Measurements from ENCODE around the gene OPHN1. TPM values are rescaled to one million over a fixed set of nuclear protein-coding genes. Genes with fewer than 3 reads are reported as not detected.

OPHN1 gene, protein sequence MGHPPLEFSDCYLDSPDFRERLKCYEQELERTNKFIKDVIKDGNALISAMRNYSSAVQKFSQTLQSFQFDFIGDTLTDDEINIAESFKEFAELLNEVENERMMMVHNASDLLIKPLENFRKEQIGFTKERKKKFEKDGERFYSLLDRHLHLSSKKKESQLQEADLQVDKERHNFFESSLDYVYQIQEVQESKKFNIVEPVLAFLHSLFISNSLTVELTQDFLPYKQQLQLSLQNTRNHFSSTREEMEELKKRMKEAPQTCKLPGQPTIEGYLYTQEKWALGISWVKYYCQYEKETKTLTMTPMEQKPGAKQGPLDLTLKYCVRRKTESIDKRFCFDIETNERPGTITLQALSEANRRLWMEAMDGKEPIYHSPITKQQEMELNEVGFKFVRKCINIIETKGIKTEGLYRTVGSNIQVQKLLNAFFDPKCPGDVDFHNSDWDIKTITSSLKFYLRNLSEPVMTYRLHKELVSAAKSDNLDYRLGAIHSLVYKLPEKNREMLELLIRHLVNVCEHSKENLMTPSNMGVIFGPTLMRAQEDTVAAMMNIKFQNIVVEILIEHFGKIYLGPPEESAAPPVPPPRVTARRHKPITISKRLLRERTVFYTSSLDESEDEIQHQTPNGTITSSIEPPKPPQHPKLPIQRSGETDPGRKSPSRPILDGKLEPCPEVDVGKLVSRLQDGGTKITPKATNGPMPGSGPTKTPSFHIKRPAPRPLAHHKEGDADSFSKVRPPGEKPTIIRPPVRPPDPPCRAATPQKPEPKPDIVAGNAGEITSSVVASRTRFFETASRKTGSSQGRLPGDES
- under 1 TPM; 0.23 to 0.44 TPM for total RNA-seq
- polyA plus RNA-seq = under 1 TPM in 1 of 2 donors, not detected in 1; 0.03 TPM

DNA sequence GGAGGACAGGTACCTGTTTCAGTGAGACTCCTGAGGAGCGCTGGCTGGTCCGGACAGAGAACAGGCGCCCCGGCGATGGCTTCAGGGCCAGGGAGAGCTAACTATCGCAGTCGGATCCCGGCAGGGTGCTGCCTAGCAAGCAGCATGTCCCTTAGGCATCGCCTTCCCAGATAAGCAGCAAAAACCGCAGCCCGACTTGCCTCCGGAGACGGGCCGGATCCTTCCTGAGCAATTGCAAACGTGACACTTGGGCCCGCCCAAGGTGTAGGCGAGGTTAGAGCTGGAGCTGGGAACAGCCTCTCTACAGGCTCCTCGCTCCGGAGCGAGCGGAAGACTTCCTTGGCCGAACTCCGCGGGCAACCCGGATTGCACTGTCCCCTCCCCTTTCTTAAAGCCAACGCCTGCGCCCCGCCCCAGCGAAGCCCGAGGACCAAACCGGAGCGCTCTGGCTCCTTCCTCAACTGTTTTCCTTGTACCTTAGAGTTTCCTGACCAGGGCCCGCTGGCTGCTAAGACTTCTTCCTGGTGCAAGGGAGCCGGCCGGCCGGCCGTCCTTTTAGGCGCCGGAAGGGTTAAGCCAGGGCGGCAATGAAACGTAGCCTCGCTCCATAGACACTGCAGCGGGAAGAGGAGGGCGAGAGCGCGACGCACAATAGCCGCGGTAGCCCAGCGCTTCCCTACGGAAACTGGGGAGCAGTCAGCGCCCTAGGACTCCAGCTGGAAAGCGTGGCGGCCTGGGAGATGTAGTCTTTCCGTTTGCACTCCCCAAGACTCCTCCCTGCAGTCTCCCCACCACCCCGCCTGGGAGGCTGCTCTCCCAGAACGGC is at the start of gene OPHN1:
OPHN1 (minus strand) TSS at position 341 of the 826 bp plus-strand sequence. CDS start 475 bp downstream, outside the sequence.
- H3K36me3 ChIP-seq (ENCODE audit: insufficient read depth, low read length) = no peaks in the 10 kb centered on the region
- peaks cover 4% of the 10 kb centered on the region for H3K27me3 ChIP-seq (ENCODE audit: insufficient read depth, low read length)
- peak within 1 kb of the TSS in 1 of 2 donors; percentile 41 for H3K4me3 ChIP-seq (ENCODE audit: low read length in 2 of 2)
- H3K9me3 ChIP-seq (ENCODE audit: control insufficient read depth in 1 of 2, low read length in 2 of 2) = no peaks in the 10 kb centered on the region
- intact Hi-C loops (cut with micrococcal nuclease) = no loop called here
- H3K9me3 Mint-ChIP-seq = no peaks in the 10 kb centered on the region
- no peaks in the 10 kb centered on the region for H3K4me1 ChIP-seq (ENCODE audit: insufficient read depth, low read length)
- no peak within 1 kb of the TSS for H3K27ac ChIP-seq (ENCODE audit: low read depth, low read length)
- H3K4me3 Mint-ChIP-seq = peak within 1 kb of the TSS; percentile 73 to 84 (median 82)
- no peak within 1 kb of the TSS for H3K27ac Mint-ChIP-seq
- peaks cover 3 to 7% (median 4%) of the 10 kb centered on the region in 4 donors for H3K4me1 Mint-ChIP-seq
- DNase-seq = no peak
- ChIA-PET POLR2A (ENCODE audit: partially characterized antibody) (interaction anchor here (1.3 kb wide), 1 partner anchor 10 kb away, joined by 4 read pairs; no protein-coding TSS in a partner anchor), CTCF (ENCODE audit: partially characterized antibody) (no interaction called here)
- H3K36me3 Mint-ChIP-seq = no peaks in the 10 kb centered on the region
- peaks cover 20 to 26% of the 10 kb centered on the region in 2 donors for H3K27me3 Mint-ChIP-seq

DNA sequence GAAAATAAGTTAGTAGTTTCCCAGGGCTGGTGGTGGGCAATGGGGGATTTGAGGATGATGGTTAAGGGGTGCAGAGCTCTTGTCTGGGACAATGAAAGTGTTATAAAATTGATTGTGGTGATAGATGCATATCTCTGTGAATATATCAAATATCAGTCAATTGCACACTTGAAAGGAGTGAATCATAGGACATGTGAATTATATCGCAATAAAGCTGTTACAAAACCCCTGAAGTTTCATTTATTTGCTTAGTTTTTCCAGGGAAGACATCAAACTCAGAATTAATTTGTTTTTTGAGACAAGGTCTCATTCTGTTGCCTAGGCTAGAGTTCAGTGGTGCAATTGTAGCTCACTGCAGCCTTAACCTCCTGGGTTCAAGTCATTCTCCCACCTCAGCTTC is 47.7 kb upstream of the OPHN1 start:
- no peaks in the 10 kb centered on the region for H3K36me3 ChIP-seq (ENCODE audit: insufficient read depth, low read length)
- Mint-ChIP-seq H3K36me3 (no peaks in the 10 kb centered on the region), H3K27ac (no peak overlapping the region), H3K9me3 (no peaks in the 10 kb centered on the region), H3K27me3 (peaks cover 0 to 2% of the 10 kb centered on the region in 2 donors), H3K4me1 (no peaks in the 10 kb centered on the region), H3K4me3 (no peak overlapping the region)
- no peaks in the 10 kb centered on the region for H3K9me3 ChIP-seq (ENCODE audit: control insufficient read depth in 1 of 2, low read length in 2 of 2)
- no peak overlapping the region for H3K27ac ChIP-seq (ENCODE audit: low read depth, low read length)
- intact Hi-C loops (cut with micrococcal nuclease) = no loop called here
- ChIA-PET POLR2A (ENCODE audit: partially characterized antibody) (no interaction called here), CTCF (ENCODE audit: partially characterized antibody) (no interaction called here)
- no peak for DNase-seq
- no peaks in the 10 kb centered on the region for H3K27me3 ChIP-seq (ENCODE audit: insufficient read depth, low read length)
- no peak overlapping the region for H3K4me3 ChIP-seq (ENCODE audit: low read length in 2 of 2)
- no peaks in the 10 kb centered on the region for H3K4me1 ChIP-seq (ENCODE audit: insufficient read depth, low read length)

DNA sequence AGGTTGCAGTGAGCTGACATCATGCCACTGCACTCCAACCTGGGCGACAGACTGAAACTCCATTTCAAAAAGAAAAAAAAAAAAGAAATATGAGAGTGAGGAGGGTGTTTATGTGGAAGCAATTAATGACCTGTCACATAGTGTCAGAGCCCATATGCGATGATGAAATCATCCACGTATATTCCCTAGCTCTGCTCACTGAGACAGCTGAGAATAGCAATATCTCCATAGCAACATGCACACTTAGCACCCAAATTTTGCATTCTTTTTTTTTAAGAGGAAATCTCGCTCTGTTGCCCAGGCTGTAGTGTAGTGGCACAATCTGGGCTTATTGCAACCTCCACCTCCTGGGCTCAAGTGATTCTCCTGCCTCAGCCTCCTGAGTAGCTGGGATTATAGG is 31.5 kb upstream of the OPHN1 start:
- H3K4me3 Mint-ChIP-seq = no peak overlapping the region
- no peak overlapping the region for H3K27ac Mint-ChIP-seq
- no peaks in the 10 kb centered on the region for H3K36me3 ChIP-seq (ENCODE audit: insufficient read depth, low read length)
- ChIA-PET CTCF (ENCODE audit: partially characterized antibody) (no interaction called here), POLR2A (ENCODE audit: partially characterized antibody) (no interaction called here)
- peaks cover 0 to 4% (median 0%) of the 10 kb centered on the region in 4 donors for H3K4me1 Mint-ChIP-seq
- no peaks in the 10 kb centered on the region for H3K9me3 Mint-ChIP-seq
- H3K9me3 ChIP-seq (ENCODE audit: control insufficient read depth in 1 of 2, low read length in 2 of 2) = no peaks in the 10 kb centered on the region
- H3K27me3 ChIP-seq (ENCODE audit: insufficient read depth, low read length) = no peaks in the 10 kb centered on the region
- DNase-seq = no peak
- no peak overlapping the region for H3K4me3 ChIP-seq (ENCODE audit: low read length in 2 of 2)
- no peaks in the 10 kb centered on the region for H3K27me3 Mint-ChIP-seq
- H3K36me3 Mint-ChIP-seq = no peaks in the 10 kb centered on the region
- no peaks in the 10 kb centered on the region for H3K4me1 ChIP-seq (ENCODE audit: insufficient read depth, low read length)
- intact Hi-C loops (cut with micrococcal nuclease) = no loop called here
- H3K27ac ChIP-seq (ENCODE audit: low read depth, low read length) = no peak overlapping the region

DNA sequence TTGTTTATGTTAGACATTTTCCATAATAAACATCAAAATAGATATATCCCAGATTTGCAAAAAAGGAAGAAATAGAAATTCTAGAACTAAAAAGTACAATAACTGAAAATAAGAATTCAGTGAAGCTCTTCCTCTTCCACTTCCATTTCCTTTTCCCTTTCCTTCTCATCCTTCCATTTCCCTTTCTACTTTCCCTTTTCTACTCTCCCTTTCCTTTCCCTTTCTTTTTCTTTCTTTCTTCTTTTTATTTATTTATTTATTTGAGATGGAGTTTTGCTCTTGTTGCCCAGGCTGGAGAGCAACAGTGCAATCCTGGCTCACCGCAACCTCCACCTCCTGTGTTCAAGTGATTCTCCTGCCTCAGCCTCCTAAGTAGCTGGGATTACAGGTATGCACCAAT is 30.6 kb upstream of the OPHN1 start:
- Histone ChIP-seq H3K4me3 (ENCODE audit: low read length in 2 of 2) (no peak overlapping the region), H3K36me3 (ENCODE audit: insufficient read depth, low read length) (no peaks in the 10 kb centered on the region), H3K9me3 (ENCODE audit: control insufficient read depth in 1 of 2, low read length in 2 of 2) (no peaks in the 10 kb centered on the region), H3K27me3 (ENCODE audit: insufficient read depth, low read length) (no peaks in the 10 kb centered on the region), H3K4me1 (ENCODE audit: insufficient read depth, low read length) (no peaks in the 10 kb centered on the region), H3K27ac (ENCODE audit: low read depth, low read length) (no peak overlapping the region)
- ChIA-PET CTCF (ENCODE audit: partially characterized antibody) (no interaction called here), POLR2A (ENCODE audit: partially characterized antibody) (no interaction called here)
- intact Hi-C loops (cut with micrococcal nuclease) = no loop called here
- H3K36me3 Mint-ChIP-seq = no peaks in the 10 kb centered on the region
- H3K4me3 Mint-ChIP-seq = no peak overlapping the region
- no peak overlapping the region for H3K27ac Mint-ChIP-seq
- peaks cover 0 to 4% (median 0%) of the 10 kb centered on the region in 4 donors for H3K4me1 Mint-ChIP-seq
- no peaks in the 10 kb centered on the region for H3K9me3 Mint-ChIP-seq
- H3K27me3 Mint-ChIP-seq = no peaks in the 10 kb centered on the region
- DNase-seq = no peak

DNA sequence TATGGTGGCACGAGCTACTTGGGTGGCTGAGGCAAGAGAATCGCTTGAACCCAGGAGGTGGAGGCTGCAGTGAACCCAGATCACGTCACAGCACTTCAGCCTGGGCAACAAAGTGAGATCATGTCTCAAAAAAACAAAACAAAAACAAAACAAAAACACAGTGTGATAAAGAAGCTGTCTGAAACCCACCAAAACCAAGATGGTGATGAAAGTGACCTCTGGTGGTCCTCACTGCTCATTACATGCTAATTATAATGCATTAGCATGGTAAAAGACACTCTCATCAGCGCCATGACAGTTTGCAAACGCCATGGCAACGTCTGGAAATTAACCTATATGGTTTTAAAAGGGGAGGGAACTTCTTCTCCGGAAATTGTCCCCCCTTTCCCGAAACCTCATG is 29.4 kb upstream of the OPHN1 start:
- intact Hi-C loops (cut with micrococcal nuclease) = no loop called here
- Histone ChIP-seq H3K4me3 (ENCODE audit: low read length in 2 of 2) (no peak overlapping the region), H3K4me1 (ENCODE audit: insufficient read depth, low read length) (no peaks in the 10 kb centered on the region), H3K9me3 (ENCODE audit: control insufficient read depth in 1 of 2, low read length in 2 of 2) (no peaks in the 10 kb centered on the region), H3K36me3 (ENCODE audit: insufficient read depth, low read length) (no peaks in the 10 kb centered on the region), H3K27ac (ENCODE audit: low read depth, low read length) (no peak overlapping the region), H3K27me3 (ENCODE audit: insufficient read depth, low read length) (no peaks in the 10 kb centered on the region)
- DNase-seq = peak in 4 of 5 donors; percentile 23 to 38 (median 30)
- Mint-ChIP-seq H3K27me3 (no peaks in the 10 kb centered on the region), H3K27ac (no peak overlapping the region), H3K4me3 (no peak overlapping the region), H3K9me3 (no peaks in the 10 kb centered on the region), H3K4me1 (peaks cover 0 to 4% (median 0%) of the 10 kb centered on the region in 4 donors), H3K36me3 (no peaks in the 10 kb centered on the region)
- POLR2A ChIA-PET (ENCODE audit: partially characterized antibody) = no interaction called here
- CTCF ChIA-PET (ENCODE audit: partially characterized antibody) = interaction anchor here (1.0 kb wide), 1 partner anchor 266 kb away, joined by 3 read pairs; no protein-coding TSS in a partner anchor

DNA sequence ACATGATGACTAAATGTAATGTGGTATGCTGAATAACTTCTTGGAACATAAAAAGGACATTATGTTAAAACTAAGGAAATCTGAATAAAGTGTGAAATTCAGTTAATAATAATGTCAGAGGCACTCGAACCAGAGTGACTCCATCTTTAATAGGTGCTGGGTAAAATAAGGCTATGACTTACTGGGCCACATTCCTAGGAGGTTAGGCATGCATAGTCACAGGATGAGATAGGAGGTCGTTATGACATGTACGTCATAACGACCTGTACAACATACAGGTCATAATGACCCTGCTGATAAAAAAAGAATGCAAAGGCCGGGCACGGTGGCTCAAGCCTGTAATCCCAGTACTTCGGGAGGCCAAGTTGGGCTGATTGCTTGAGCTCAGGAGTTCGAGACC is 28.9 kb upstream of the OPHN1 start:
- Mint-ChIP-seq H3K9me3 (no peaks in the 10 kb centered on the region), H3K27ac (no peak overlapping the region), H3K4me1 (peaks cover 0 to 4% (median 0%) of the 10 kb centered on the region in 4 donors), H3K36me3 (no peaks in the 10 kb centered on the region), H3K4me3 (no peak overlapping the region), H3K27me3 (no peaks in the 10 kb centered on the region)
- intact Hi-C loops (cut with micrococcal nuclease) = no loop called here
- H3K4me1 ChIP-seq (ENCODE audit: insufficient read depth, low read length) = no peaks in the 10 kb centered on the region
- no peak for DNase-seq
- POLR2A ChIA-PET (ENCODE audit: partially characterized antibody) = no interaction called here
- no peak overlapping the region for H3K27ac ChIP-seq (ENCODE audit: low read depth, low read length)
- no peaks in the 10 kb centered on the region for H3K36me3 ChIP-seq (ENCODE audit: insufficient read depth, low read length)
- CTCF ChIA-PET (ENCODE audit: partially characterized antibody) = no interaction called here
- H3K4me3 ChIP-seq (ENCODE audit: low read length in 2 of 2) = no peak overlapping the region
- H3K27me3 ChIP-seq (ENCODE audit: insufficient read depth, low read length) = no peaks in the 10 kb centered on the region
- no peaks in the 10 kb centered on the region for H3K9me3 ChIP-seq (ENCODE audit: control insufficient read depth in 1 of 2, low read length in 2 of 2)

DNA sequence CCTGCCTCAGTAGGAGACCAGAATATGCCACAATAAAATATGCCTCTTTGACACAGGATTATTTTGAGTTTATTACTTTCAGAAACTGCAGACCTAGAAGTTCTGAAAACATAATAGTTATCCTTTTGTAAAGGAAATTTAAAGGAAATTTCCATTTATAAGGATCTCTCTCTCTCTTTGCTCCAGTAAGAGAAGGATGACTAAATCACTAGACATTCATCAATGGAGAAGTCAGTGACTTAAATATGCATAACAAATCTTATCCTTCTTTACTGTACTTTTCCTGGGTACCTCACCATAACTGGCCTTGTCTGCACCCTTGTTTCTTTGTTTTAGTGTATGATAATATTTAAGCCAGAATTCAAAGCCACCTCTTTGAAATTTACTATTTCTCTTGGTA is 28.3 kb upstream of the OPHN1 start:
- Histone ChIP-seq H3K27ac (ENCODE audit: low read depth, low read length) (no peak overlapping the region), H3K27me3 (ENCODE audit: insufficient read depth, low read length) (no peaks in the 10 kb centered on the region), H3K4me3 (ENCODE audit: low read length in 2 of 2) (no peak overlapping the region), H3K36me3 (ENCODE audit: insufficient read depth, low read length) (no peaks in the 10 kb centered on the region), H3K9me3 (ENCODE audit: control insufficient read depth in 1 of 2, low read length in 2 of 2) (no peaks in the 10 kb centered on the region), H3K4me1 (ENCODE audit: insufficient read depth, low read length) (no peaks in the 10 kb centered on the region)
- POLR2A ChIA-PET (ENCODE audit: partially characterized antibody) = no interaction called here
- Mint-ChIP-seq H3K27ac (no peak overlapping the region), H3K36me3 (no peaks in the 10 kb centered on the region), H3K4me1 (peaks cover 0 to 4% (median 0%) of the 10 kb centered on the region in 4 donors), H3K27me3 (no peaks in the 10 kb centered on the region), H3K9me3 (no peaks in the 10 kb centered on the region), H3K4me3 (no peak overlapping the region)
- CTCF ChIA-PET (ENCODE audit: partially characterized antibody) = no interaction called here
- no peak for DNase-seq
- intact Hi-C loops (cut with micrococcal nuclease) = no loop called here
